Type B pancreatic cell (in vitro differentiated cells): Measurements from ENCODE around the gene CXXC4. TPM values are rescaled to one million over a fixed set of nuclear protein-coding genes. Genes with fewer than 3 reads are reported as not detected.

ENCODE experiments used
- DNase-seq: peaks from one replicate; pipeline ENCODE4 v3.0.0; 2021; ENCODE audit warnings: mixed read lengths; ENCODE audit not compliant: unreplicated experiment; ENCODE audit errors: extremely low spot score
- H3K27ac Mint-ChIP-seq: 2 replicates; pipeline ENCODE4 v1.8.0; 2021; ENCODE audit warnings: mild to moderate bottlenecking, mixed read lengths
- H3K27me3 Mint-ChIP-seq: 2 replicates; pipeline ENCODE4 v1.8.0; 2021; ENCODE audit warnings: mixed read lengths
- H3K36me3 Mint-ChIP-seq: 2 replicates; pipeline ENCODE4 v1.8.0; 2021; ENCODE audit warnings: mixed read lengths
- H3K4me1 Mint-ChIP-seq: one replicate; pipeline ENCODE4 v1.8.0; 2021; ENCODE audit warnings: mixed read lengths; ENCODE audit not compliant: unreplicated experiment
- H3K4me3 Mint-ChIP-seq: 2 replicates; pipeline ENCODE4 v1.8.0; 2021; ENCODE audit warnings: mild to moderate bottlenecking, mixed read lengths
- H3K9me3 Mint-ChIP-seq: 2 replicates; pipeline ENCODE4 v1.8.0; 2021; ENCODE audit warnings: mixed read lengths
- long read RNA-seq: library from polyadenylated mRNA; unstranded; transcript quantifications from one replicate; pipeline ENCODE4 v2.0.0, GENCODE V29; 2020
- total RNA-seq: library from RNA; stranded (reverse); gene quantifications from 2 replicates; pipeline ENCODE4 v1.2.1, GENCODE V29; 2021; ENCODE audit warnings: low replicate concordance
- TF ChIP-seq, protein P1 (sequence below): fragments of 200-600 bp; sonication (generic); conservative IDR thresholded peaks from 2 replicates; pipeline ENCODE4 v1.5.0; 2021; ENCODE audit warnings: antibody characterized with exemption, mild to moderate bottlenecking

Gene CXXC4
- total RNA-seq: 3.9 and 4.2 TPM in 2 replicates
- long read RNA-seq, partial matches to known transcripts: 0 of 5 reads
- long read RNA-seq, other reads (novel, unspliced or antisense): 5 of 5 reads

DNA sequence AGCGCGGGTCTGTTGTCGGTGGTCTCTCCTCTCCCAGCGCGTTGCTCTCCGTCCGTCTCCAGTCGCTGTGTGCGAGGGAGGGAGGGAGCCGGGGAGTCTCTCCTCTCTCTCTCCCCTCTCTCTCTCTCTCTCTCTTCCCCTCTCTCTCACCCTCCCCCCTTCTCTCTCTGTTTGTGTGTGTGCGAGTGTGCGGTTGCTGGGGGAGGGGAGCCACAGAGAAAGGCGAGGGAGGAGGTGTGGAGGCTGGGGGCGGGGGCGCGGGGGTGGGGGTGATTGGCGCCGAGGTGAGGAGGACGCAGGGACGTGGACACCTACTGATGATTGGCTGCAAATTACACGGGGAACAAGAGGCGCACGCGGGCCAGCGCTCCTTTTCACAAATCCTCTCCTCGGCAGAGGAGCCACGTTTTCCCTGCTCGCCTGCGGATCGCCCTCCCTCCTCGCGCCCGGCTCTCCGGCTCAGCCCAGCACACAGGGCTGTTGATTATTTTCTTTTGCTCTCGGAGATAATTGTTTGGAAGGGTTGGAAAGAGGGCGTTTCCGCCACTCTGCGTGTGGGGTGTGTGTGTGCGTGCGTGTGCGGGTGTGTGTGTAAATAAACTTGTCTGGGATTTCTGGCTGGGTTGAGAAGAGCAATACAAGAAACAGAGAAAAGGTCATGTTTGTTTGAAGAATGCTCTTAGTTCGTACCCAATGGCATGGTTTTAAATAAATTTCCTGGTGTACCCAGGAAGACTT is at the start of gene CXXC4:
TSS of gene CXXC4 (minus strand) at position 73 of the 738 bp plus-strand sequence. CDS start 3,092 bp downstream, outside the sequence.
- Mint-ChIP-seq H3K27ac (peak within 1 kb of the TSS; percentile 89), H3K9me3 (no peaks in the 10 kb centered on the region), H3K4me3 (peak within 1 kb of the TSS; percentile 95), H3K36me3 (no peaks in the 10 kb centered on the region), H3K27me3 (peaks cover 8% of the 10 kb centered on the region), H3K4me1 (peaks cover 26% of the 10 kb centered on the region)
- DNase-seq: peak; percentile 80
- TF ChIP-seq, protein P1, sequence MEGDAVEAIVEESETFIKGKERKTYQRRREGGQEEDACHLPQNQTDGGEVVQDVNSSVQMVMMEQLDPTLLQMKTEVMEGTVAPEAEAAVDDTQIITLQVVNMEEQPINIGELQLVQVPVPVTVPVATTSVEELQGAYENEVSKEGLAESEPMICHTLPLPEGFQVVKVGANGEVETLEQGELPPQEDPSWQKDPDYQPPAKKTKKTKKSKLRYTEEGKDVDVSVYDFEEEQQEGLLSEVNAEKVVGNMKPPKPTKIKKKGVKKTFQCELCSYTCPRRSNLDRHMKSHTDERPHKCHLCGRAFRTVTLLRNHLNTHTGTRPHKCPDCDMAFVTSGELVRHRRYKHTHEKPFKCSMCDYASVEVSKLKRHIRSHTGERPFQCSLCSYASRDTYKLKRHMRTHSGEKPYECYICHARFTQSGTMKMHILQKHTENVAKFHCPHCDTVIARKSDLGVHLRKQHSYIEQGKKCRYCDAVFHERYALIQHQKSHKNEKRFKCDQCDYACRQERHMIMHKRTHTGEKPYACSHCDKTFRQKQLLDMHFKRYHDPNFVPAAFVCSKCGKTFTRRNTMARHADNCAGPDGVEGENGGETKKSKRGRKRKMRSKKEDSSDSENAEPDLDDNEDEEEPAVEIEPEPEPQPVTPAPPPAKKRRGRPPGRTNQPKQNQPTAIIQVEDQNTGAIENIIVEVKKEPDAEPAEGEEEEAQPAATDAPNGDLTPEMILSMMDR: no peak

DNA sequence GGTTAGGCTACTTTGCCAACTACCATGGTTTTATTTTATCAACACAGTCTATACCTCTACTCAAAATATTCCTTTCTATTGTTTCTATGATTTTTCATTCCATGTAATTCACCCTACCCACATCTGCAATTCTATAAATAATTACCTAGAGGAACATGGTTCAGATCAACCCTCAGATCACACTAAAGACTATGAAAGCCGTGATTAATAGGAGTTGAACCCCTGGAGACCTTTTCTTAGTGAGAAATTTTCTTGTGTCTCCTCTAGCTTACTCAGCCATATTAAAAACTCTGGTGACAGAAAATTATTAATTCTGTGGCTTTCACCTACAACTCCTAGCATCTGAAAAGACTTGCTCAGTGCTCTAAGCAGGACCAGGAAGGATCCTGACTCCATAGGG is 38.5 kb upstream of the CXXC4 start:
- DNase-seq: no peak
- H3K4me3 Mint-ChIP-seq: no peak overlapping the region
- H3K4me1 Mint-ChIP-seq: peaks cover 7% of the 10 kb centered on the region
- no peak overlapping the region for H3K27ac Mint-ChIP-seq
- TF ChIP-seq, protein P1: no peak
- H3K27me3 Mint-ChIP-seq: no peaks in the 10 kb centered on the region
- no peaks in the 10 kb centered on the region for H3K36me3 Mint-ChIP-seq
- H3K9me3 Mint-ChIP-seq: no peaks in the 10 kb centered on the region

DNA sequence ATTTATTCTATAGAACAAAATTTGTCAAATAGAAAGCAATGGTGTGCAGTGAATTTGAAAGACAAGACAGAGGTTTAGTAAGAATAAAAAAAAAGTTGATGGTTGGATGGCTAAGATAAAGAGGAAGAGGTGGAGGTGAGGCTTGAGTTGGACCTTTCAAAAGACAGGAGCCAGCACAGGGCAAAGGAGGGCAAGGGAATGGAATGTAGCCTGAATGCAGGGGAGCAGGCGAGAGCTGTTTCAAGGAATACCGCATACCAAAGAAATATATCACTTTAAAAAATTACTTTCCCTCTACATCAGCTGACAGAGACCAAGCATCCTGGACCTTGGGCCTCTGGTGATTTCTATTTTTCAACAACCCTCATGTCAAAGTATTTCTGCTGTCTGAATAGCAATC is 38.0 kb upstream of the CXXC4 start:
- no peak for DNase-seq
- Mint-ChIP-seq H3K27ac (no peak overlapping the region), H3K9me3 (no peaks in the 10 kb centered on the region), H3K27me3 (no peaks in the 10 kb centered on the region), H3K4me1 (peaks cover 7% of the 10 kb centered on the region), H3K4me3 (no peak overlapping the region), H3K36me3 (no peaks in the 10 kb centered on the region)
- TF ChIP-seq, protein P1: no peak

DNA sequence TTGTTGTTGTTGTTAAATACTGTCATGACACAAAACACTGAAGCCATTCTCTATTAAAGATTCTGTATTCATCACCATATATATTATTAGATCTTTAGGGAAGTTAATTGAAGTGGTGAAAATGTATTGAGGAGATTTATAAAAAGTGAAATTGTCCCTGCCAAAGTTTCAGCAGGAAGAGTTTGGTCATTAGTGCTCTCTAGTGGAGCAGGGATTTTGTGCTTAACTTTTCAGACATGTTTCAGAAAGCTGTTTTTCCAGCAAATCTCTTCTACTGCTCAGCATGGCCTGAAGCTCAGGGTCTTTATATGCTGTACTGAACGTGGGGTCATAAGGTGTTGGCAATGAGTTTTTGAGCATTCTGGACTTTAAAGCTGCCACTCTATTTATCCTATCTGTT is 36.7 kb upstream of the CXXC4 start:
- Mint-ChIP-seq H3K27ac (no peak overlapping the region), H3K4me1 (peaks cover 7% of the 10 kb centered on the region), H3K9me3 (no peaks in the 10 kb centered on the region), H3K27me3 (no peaks in the 10 kb centered on the region), H3K36me3 (no peaks in the 10 kb centered on the region), H3K4me3 (no peak overlapping the region)
- TF ChIP-seq, protein P1: no peak
- DNase-seq: no peak

DNA sequence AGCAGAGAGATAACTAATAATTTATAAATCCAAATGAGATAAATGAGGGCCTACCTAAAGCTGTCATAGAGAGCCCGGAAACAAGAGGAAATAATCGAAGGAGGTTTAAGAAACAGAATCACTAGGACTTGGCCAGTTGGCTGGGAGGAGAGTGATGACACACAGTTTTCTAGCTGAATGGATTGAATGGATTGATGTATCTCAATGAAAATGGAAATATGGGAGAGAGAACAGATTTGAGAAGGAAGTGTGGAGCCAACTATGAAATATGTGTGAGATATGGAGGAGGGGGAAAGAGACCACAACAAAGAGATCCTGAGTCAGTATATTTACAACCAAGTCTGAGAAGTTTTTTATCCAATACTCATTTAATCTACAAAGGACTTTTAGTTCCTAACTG is 35.7 kb upstream of the CXXC4 start:
- Mint-ChIP-seq H3K27ac (no peak overlapping the region), H3K9me3 (no peaks in the 10 kb centered on the region), H3K4me3 (no peak overlapping the region), H3K27me3 (no peaks in the 10 kb centered on the region), H3K36me3 (no peaks in the 10 kb centered on the region), H3K4me1 (peaks cover 7% of the 10 kb centered on the region)
- TF ChIP-seq, protein P1: no peak
- DNase-seq: no peak
